IMR-90 (cell line): ENCODE results near the gene AKAP8L. TPM values are rescaled to one million over a fixed set of nuclear protein-coding genes. Genes with fewer than 3 reads are reported as not detected.
A peak's percentile ranks its signal among the peaks of the same experiment; 100 is the strongest.

Source experiments
- ATAC-seq: fragments of 200-7000 bp; cut with Tn5 transposase; 2 replicates; pipeline ENCODE4 v1.9.1; 2020; ENCODE audit warnings: low read depth, mild to moderate bottlenecking, moderate library complexity
- BruUV-seq: library from RNA; stranded (reverse); fragments of 400-500 nt; replicated peaks from 2 replicates; lab custom pipeline; 2021; lab: Mats Ljungman, UMichigan
- CTCF ChIA-PET: fragments of 300-600 bp; formaldehyde crosslinking; extraction: SDS; loops from one replicate; lab custom pipeline; 2021; ENCODE audit warnings: antibody characterized with exemption; lab: Yijun Ruan, JAX
- POLR2A ChIA-PET: fragments of 300-600 bp; sonication (Branson Sonifier 250); formaldehyde crosslinking; loops from one replicate; lab custom pipeline; 2022; ENCODE audit warnings: antibody characterized with exemption; ENCODE audit not compliant: unreplicated experiment; lab: Charles Lee
- DNase-seq: peaks from one replicate; pipeline ENCODE4 v3.0.0; 2013
- H2AFZ ChIP-seq: replicated peaks from 2 replicates; pipeline ENCODE3; 2013; ENCODE audit warnings: low read length, mild to moderate bottlenecking; ENCODE audit not compliant: poor library complexity
- H2AK5ac ChIP-seq: 2 replicates; pipeline ENCODE4 v1.6.1; 2013; ENCODE audit warnings: low read depth, low read length, inconsistent platforms
- H2AK9ac ChIP-seq: replicated peaks from 2 replicates; pipeline ENCODE3; 2013; ENCODE audit warnings: mild to moderate bottlenecking, low read depth, low read length, moderate library complexity; ENCODE audit not compliant: poor library complexity
- H2BK120ac ChIP-seq: 2 replicates; pipeline ENCODE4 v1.6.1; 2013; ENCODE audit warnings: low read depth, low read length, inconsistent platforms
- H2BK15ac ChIP-seq: 3 replicates; pipeline ENCODE4 v1.6.1; 2013; ENCODE audit warnings: low read depth, low read length, inconsistent platforms
- H2BK20ac ChIP-seq: 2 replicates; pipeline ENCODE4 v1.6.1; 2013; ENCODE audit warnings: low read depth, mild to moderate bottlenecking, inconsistent platforms, low read length, moderate library complexity
- H2BK5ac ChIP-seq: 2 replicates; pipeline ENCODE4 v1.6.1; 2013; ENCODE audit warnings: mild to moderate bottlenecking, low read depth, low read length, inconsistent platforms; ENCODE audit not compliant: poor library complexity, severe bottlenecking
- H3K14ac ChIP-seq: replicated peaks from 2 replicates; pipeline ENCODE4 v1.6.1; 2013; ENCODE audit warnings: low read depth, low read length, inconsistent platforms
- H3K18ac ChIP-seq: 2 replicates; pipeline ENCODE4 v1.6.1; 2013; ENCODE audit warnings: low read depth, low read length, control low read depth
- H3K23ac ChIP-seq: 2 replicates; pipeline ENCODE4 v1.6.1; 2013; ENCODE audit warnings: low read depth, low read length, inconsistent platforms
- H3K27ac ChIP-seq: 2 replicates; pipeline ENCODE4 v1.5.1; 2013; ENCODE audit warnings: mild to moderate bottlenecking, control low read depth, low read length; ENCODE audit not compliant: insufficient read depth
- H3K27me3 ChIP-seq: 2 replicates; pipeline ENCODE4 v1.6.1; 2013; ENCODE audit warnings: low read length; ENCODE audit not compliant: control insufficient read depth, insufficient read depth
- H3K36me3 ChIP-seq: 2 replicates; pipeline ENCODE4 v1.6.1; 2013; ENCODE audit warnings: low read length, mixed read lengths; ENCODE audit not compliant: control insufficient read depth, insufficient read depth
- H3K4ac ChIP-seq: 2 replicates; pipeline ENCODE4 v1.6.1; 2013; ENCODE audit warnings: low read depth, low read length, inconsistent platforms
- H3K4me1 ChIP-seq: 2 replicates; pipeline ENCODE4 v1.6.1; 2013; ENCODE audit warnings: low read length, mixed read lengths; ENCODE audit not compliant: control insufficient read depth, insufficient read depth
- H3K4me2 ChIP-seq: 2 replicates; pipeline ENCODE4 v1.6.1; 2013; ENCODE audit warnings: low read depth, mild to moderate bottlenecking, control low read depth, low read length, moderate library complexity
- H3K4me3 ChIP-seq: 2 replicates; pipeline ENCODE4 v1.5.1; 2013; ENCODE audit warnings: low read depth, mild to moderate bottlenecking, control low read depth, low read length, moderate library complexity; ENCODE audit not compliant: insufficient read depth
- H3K56ac ChIP-seq: 2 replicates; pipeline ENCODE4 v1.6.1; 2013; ENCODE audit warnings: low read length, inconsistent platforms; ENCODE audit not compliant: insufficient read depth; ENCODE audit errors: extremely low read depth
- H3K79me1 ChIP-seq, 2 experiments: 2 replicates each; pipeline ENCODE4 v1.6.1; 2013; ENCODE audit warnings: low read length in 2 of 2, inconsistent platforms in 1 of 2, low read depth in 1 of 2
- H3K9ac ChIP-seq: 2 replicates; pipeline ENCODE4 v1.6.1; 2013; ENCODE audit warnings: low read depth, low read length, control low read depth
- H3K9me1 ChIP-seq: 2 replicates; pipeline ENCODE4 v1.6.1; 2013; ENCODE audit warnings: low read length, inconsistent platforms; ENCODE audit not compliant: insufficient read depth
- H3K9me3 ChIP-seq: 2 replicates; pipeline ENCODE4 v1.6.1; 2013; ENCODE audit warnings: low read length; ENCODE audit not compliant: control insufficient read depth, insufficient read depth
- H4K20me1 ChIP-seq: 2 replicates; pipeline ENCODE4 v1.6.1; 2013; ENCODE audit warnings: low read length, inconsistent platforms; ENCODE audit not compliant: insufficient read depth
- H4K5ac ChIP-seq: 2 replicates; pipeline ENCODE4 v1.6.1; 2013; ENCODE audit warnings: mild to moderate bottlenecking, low read depth, low read length, control low read depth
- H4K8ac ChIP-seq, 2 experiments: 2 replicates each; pipeline ENCODE4 v1.6.1; 2013; ENCODE audit warnings: low read depth in 2 of 2, low read length in 2 of 2, control low read depth in 1 of 2, inconsistent platforms in 1 of 2
- H4K91ac ChIP-seq: 2 replicates; pipeline ENCODE4 v1.6.1; 2013; ENCODE audit warnings: low read depth, low read length, inconsistent platforms; ENCODE audit not compliant: insufficient read depth
- BHLHE40 ChIP-seq: fragments of 150-350 bp; IDR thresholded peaks from 2 replicates; pipeline ENCODE4 v1.6.1; 2016; ENCODE audit warnings: mild to moderate bottlenecking, low read depth, low read length
- CEBPB ChIP-seq: IDR thresholded peaks from 2 replicates; pipeline ENCODE4 v1.6.1; 2012; ENCODE audit warnings: low read depth, low read length, improper control_type of control experiment
- CHD1 ChIP-seq: IDR thresholded peaks from 2 replicates; pipeline ENCODE4 v1.6.1; 2012; ENCODE audit warnings: low read depth, low read length, improper control_type of control experiment
- CTCF ChIP-seq: conservative IDR thresholded peaks from 2 replicates; pipeline ENCODE4 v1.5.1; 2012; ENCODE audit warnings: mild to moderate bottlenecking, low read depth, low read length, improper control_type of control experiment
- ELK1 ChIP-seq: fragments of 150-350 bp; IDR thresholded peaks from 2 replicates; pipeline ENCODE4 v1.6.1; 2016; ENCODE audit warnings: low read depth, mild to moderate bottlenecking, low read length, moderate library complexity, borderline replicate concordance
- MAFK ChIP-seq: IDR thresholded peaks from 2 replicates; pipeline ENCODE4 v1.6.1; 2012; ENCODE audit warnings: low read depth, low read length, improper control_type of control experiment
- MAZ ChIP-seq: IDR thresholded peaks from 2 replicates; pipeline ENCODE4 v1.6.1; 2012; ENCODE audit warnings: low read depth, mild to moderate bottlenecking, low read length, improper control_type of control experiment, moderate library complexity, borderline replicate concordance
- MXI1 ChIP-seq: IDR thresholded peaks from 2 replicates; pipeline ENCODE4 v1.6.1; 2012; ENCODE audit warnings: low read depth, mild to moderate bottlenecking, low read length, moderate library complexity, borderline replicate concordance
- NFE2L2 ChIP-seq: fragments of 150-350 bp; IDR thresholded peaks from 2 replicates; pipeline ENCODE4 v1.6.1; 2016; ENCODE audit warnings: low read depth, mild to moderate bottlenecking, low read length
- POLR2A ChIP-seq: IDR thresholded peaks from 2 replicates; pipeline ENCODE4 v1.6.1; 2012; ENCODE audit warnings: mild to moderate bottlenecking, low read depth, low read length
- RCOR1 ChIP-seq: IDR thresholded peaks from 2 replicates; pipeline ENCODE4 v1.6.1; 2012; ENCODE audit warnings: mild to moderate bottlenecking, low read length, improper control_type of control experiment; ENCODE audit not compliant: insufficient replicate concordance
- SMC3 ChIP-seq: fragments of 150-350 bp; IDR thresholded peaks from 2 replicates; pipeline ENCODE4 v1.6.1; 2016; ENCODE audit warnings: low read depth, mild to moderate bottlenecking, antibody characterized with exemption, low read length, moderate library complexity
- WGBS, 2 experiments: methylation state at CpG; one replicate each; pipeline versions ENCODE4 v1.1.5 to v1.1.7; 2013; ENCODE audit warnings: missing lambda C conversion rate in 2 of 2; ENCODE audit not compliant: insufficient read length in 1 of 2; ENCODE audit errors: extremely low coverage in 2 of 2; 5-methylcytosine and 5-hydroxymethylcytosine counted together
- dilution Hi-C: fragments of 300-500 bp; cut with HindIII; formaldehyde crosslinking; loops from one replicate; pipeline ENCODE4 v1.14.3; 2018; ENCODE audit warnings: low sequenced_read_pairs; ENCODE audit not compliant: unreplicated experiment
- in situ Hi-C: fragments of 300-500 bp; cut with MboI; formaldehyde crosslinking; loops from 3 replicates; pipeline ENCODE4 v1.14.3; 2019; ENCODE audit warnings: low sequenced_read_pairs, inconsistent platforms, mixed read lengths
- intact Hi-C: fragments of 100-400 bp; cut with micrococcal nuclease; formaldehyde crosslinking; loops from 2 replicates; pipeline ENCODE4 v1.10.0; 2022
- polyA plus RNA-seq, 3 experiments: library from polyadenylated mRNA; depleted of rRNA; stranded (reverse); fragments of >200 nt; gene quantifications; 2 replicates each; pipeline ENCODE4 v1.2.3, GENCODE V29; 2012; ENCODE audit warnings: low replicate concordance in 1 of 3
- total RNA-seq: library from RNA; depleted of rRNA; stranded (reverse); fragments of >200 nt; gene quantifications from 2 replicates; pipeline ENCODE4 v1.2.3, GENCODE V29; 2012
- TF ChIP-seq, protein P1 (sequence below): fragments of 150-350 bp; IDR thresholded peaks from 2 replicates; pipeline ENCODE4 v1.6.1; 2017; ENCODE audit warnings: mild to moderate bottlenecking, antibody characterized with exemption, low read length, low read depth

The AKAP8L gene
- total and polyA plus RNA-seq, 2 of the 4 experiments (the other 2 are of a cell fraction): 43.1 to 44.6 TPM

- H4K20me1 ChIP-seq: 0 out of 2 replicates have a peak, but pooled peaks cover 8% of the 10 kb centered on the region
- H3K9me3 ChIP-seq: no peaks in the 10 kb centered on the region
- H3K4me1 ChIP-seq: peaks cover 22% of the 10 kb centered on the region
- H3K9ac ChIP-seq: no peak overlapping the region
- DNase-seq (no peak), ATAC-seq (no peak)
- WGBS, 2 experiments: 73% methylated on average over 2 of the region's 10 CpGs; no CpG with 5 or more reads in 1 of the 2 experiments
- no peak overlapping the region for H3K4me3 ChIP-seq
- H2BK5ac ChIP-seq: no peak overlapping the region
- H3K14ac ChIP-seq: no peak overlapping the region
- H4K8ac ChIP-seq: no peak overlapping the region
- H4K5ac ChIP-seq: no peak overlapping the region; the same call in 1 of the 2 replicates
- H2AK9ac ChIP-seq: peak overlapping the region; percentile 72
- peaks cover 7 to 9% of the 10 kb centered on the region in 2 experiments; a peak in 2 of 4 replicates for H3K79me1 ChIP-seq
- H3K4ac ChIP-seq: 0 out of 2 replicates have a peak overlapping the region, but pooled peaks have one; percentile 12
- no peak overlapping the region for H3K23ac ChIP-seq
- no peak overlapping the region for H2AK5ac ChIP-seq
- H3K4me2 ChIP-seq: no peak overlapping the region
- H4K91ac ChIP-seq: no peak overlapping the region
- H2BK120ac ChIP-seq: no peak overlapping the region; the same call in 1 of the 2 replicates
- no peak overlapping the region for H3K27ac ChIP-seq
- intact Hi-C loops (loop anchor here (5.0 kb wide), 1 partner anchor 344 kb away; no protein-coding TSS in a partner anchor), in situ Hi-C loops (loop anchor here (25.0 kb wide), 1 partner anchor 874 kb away; the partner anchor contains the start of gene NDUFB7), dilution Hi-C loops (no loop called here)
- BruUV-seq: no TSS peak
- no peak overlapping the region; the same call in 1 of the 2 replicates for H3K18ac ChIP-seq
- 0 out of 2 replicates have a peak, but pooled peaks cover 5% of the 10 kb centered on the region for H3K9me1 ChIP-seq
- no peaks in the 10 kb centered on the region for H3K27me3 ChIP-seq
- peak overlapping the region; percentile 38; the same call in 1 of the 3 replicates for H2BK15ac ChIP-seq
- H3K36me3 ChIP-seq: no peaks in the 10 kb centered on the region
- peak overlapping the region; percentile 32 for H2AFZ ChIP-seq
- H2BK20ac ChIP-seq: 0 out of 2 replicates have a peak overlapping the region, but pooled peaks have one; percentile 24
- POLR2A ChIA-PET: no interaction called here
- CTCF ChIA-PET: no interaction called here
- H3K56ac ChIP-seq: no peak overlapping the region
- TF ChIP-seq CHD1 (no peak), BHLHE40 (no peak), MXI1 (no peak), MAFK (no peak), SMC3 (no peak), RCOR1 (no peak), MAZ (no peak), CEBPB (no peak), POLR2A (no peak), NFE2L2 (no peak), ELK1 (no peak), CTCF (no peak)
- TF ChIP-seq, protein P1, sequence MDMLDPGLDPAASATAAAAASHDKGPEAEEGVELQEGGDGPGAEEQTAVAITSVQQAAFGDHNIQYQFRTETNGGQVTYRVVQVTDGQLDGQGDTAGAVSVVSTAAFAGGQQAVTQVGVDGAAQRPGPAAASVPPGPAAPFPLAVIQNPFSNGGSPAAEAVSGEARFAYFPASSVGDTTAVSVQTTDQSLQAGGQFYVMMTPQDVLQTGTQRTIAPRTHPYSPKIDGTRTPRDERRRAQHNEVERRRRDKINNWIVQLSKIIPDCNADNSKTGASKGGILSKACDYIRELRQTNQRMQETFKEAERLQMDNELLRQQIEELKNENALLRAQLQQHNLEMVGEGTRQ: no peak
Measured at GRCh38 chr19:15436012-15436825, 17.4 kb upstream of the AKAP8L start.
